Measurements from ENCODE around the gene MED7.
"Not testable (repeated sequence)": the region's sequence is repeated elsewhere in the genome, so short reads cannot be mapped to it uniquely, and the experiment has no call there.

MED7 gene, protein sequence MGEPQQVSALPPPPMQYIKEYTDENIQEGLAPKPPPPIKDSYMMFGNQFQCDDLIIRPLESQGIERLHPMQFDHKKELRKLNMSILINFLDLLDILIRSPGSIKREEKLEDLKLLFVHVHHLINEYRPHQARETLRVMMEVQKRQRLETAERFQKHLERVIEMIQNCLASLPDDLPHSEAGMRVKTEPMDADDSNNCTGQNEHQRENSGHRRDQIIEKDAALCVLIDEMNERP

DNA sequence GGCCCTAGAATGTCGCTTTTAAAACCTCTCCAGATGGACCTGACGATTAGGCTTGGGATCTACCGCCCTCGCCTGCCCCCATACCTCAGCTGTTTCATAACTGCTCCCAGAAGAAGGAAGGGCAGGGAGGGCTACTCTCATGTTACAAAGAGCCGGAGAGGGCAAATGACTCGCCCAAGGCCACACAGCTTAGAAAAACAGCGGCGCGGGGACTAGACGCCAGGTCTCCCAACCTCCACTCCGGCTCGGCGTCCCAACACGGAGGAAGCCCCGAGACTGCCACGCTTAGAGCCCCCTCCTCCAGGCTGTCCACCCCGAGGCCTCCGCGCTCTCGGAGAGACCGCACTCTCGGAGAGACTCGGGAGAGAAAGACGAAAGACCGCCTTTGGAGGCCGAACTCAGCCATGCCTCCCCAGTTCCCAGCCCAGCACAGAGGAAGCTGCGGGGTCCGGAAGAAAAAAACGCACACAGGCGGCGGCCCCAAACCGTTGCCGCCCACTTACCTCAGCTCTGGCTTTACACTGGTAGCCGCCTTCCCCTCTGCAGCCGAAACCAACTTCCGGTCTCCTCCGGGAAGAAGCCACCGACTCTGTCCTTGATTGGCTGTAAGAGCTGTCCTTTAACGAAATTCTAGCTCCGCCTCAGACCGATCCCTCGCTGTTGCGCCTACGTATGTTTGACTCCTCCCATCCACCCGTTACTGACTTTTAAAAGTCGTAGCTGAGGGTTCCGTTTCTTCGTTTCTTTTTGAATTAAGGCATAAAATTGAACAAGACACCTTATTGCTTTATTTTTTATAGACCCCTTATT is at the start of gene MED7:
Gene MED7 (minus strand): TSS at position 549 of the 810 bp plus-strand sequence. CDS start 3,434 bp downstream, outside the sequence.
- peak; percentile 100 for DNase-seq (ENCODE audit: low read depth in 2 of 2)
- H3K4me3 ChIP-seq (replicated peaks in 1 of 2; ENCODE audit: low read depth in 2 of 2, low read length in 2 of 2) = peak within 1 kb of the TSS; percentile 91 to 98
- TF ChIP-seq, protein P1, sequence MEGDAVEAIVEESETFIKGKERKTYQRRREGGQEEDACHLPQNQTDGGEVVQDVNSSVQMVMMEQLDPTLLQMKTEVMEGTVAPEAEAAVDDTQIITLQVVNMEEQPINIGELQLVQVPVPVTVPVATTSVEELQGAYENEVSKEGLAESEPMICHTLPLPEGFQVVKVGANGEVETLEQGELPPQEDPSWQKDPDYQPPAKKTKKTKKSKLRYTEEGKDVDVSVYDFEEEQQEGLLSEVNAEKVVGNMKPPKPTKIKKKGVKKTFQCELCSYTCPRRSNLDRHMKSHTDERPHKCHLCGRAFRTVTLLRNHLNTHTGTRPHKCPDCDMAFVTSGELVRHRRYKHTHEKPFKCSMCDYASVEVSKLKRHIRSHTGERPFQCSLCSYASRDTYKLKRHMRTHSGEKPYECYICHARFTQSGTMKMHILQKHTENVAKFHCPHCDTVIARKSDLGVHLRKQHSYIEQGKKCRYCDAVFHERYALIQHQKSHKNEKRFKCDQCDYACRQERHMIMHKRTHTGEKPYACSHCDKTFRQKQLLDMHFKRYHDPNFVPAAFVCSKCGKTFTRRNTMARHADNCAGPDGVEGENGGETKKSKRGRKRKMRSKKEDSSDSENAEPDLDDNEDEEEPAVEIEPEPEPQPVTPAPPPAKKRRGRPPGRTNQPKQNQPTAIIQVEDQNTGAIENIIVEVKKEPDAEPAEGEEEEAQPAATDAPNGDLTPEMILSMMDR (IDR thresholded peaks at IDR 0.05; ENCODE audit: low read depth, low read length) = no peak

DNA sequence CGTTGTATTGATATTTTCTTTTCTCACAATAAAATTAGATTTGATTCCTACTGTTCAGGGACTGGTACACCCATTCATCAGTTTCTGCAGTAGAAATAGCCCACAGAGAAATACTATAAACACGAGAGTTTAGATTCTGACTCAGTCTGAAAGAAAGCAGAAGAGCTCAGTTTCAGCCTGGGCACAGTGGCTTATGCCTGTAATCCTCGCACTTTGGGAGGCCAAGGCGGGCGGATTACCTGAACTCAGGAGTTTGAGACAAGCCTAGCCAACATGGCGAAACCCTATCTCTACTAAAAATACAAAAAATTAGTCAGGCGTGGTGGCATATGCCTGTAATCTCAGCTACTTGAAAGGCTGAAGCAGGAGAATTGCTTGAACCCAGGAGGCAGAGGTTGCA is 46.6 kb upstream of the MED7 start:
- no peak for DNase-seq (ENCODE audit: low read depth in 2 of 2)
- H3K4me3 ChIP-seq (replicated peaks in 1 of 2; ENCODE audit: low read depth in 2 of 2, low read length in 2 of 2) = no peak overlapping the region
- TF ChIP-seq, protein P1 (IDR thresholded peaks at IDR 0.05; ENCODE audit: low read depth, low read length) = no peak

DNA sequence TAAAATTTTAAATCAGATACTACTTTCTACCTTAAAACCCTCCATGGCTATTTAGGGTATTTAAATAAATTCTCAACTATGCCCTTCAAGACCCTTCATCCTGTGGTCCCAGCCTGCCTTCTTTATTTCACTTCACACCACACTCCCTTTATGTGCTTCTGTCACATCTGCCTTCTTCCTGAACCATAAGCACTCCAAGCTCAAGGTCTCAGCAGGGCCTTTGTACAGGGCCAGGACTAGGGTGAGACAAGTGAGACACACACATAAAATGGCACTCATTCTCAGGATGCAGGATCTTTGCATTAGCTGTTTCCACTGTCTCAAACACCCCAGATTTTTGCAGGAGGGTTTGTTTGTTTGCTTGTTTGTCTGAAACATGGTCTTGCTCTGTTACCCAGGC is 45.6 kb upstream of the MED7 start:
- no peak for DNase-seq (ENCODE audit: low read depth in 2 of 2)
- TF ChIP-seq, protein P1 (IDR thresholded peaks at IDR 0.05; ENCODE audit: low read depth, low read length) = no peak
- H3K4me3 ChIP-seq (replicated peaks in 1 of 2; ENCODE audit: low read depth in 2 of 2, low read length in 2 of 2) = no peak overlapping the region

DNA sequence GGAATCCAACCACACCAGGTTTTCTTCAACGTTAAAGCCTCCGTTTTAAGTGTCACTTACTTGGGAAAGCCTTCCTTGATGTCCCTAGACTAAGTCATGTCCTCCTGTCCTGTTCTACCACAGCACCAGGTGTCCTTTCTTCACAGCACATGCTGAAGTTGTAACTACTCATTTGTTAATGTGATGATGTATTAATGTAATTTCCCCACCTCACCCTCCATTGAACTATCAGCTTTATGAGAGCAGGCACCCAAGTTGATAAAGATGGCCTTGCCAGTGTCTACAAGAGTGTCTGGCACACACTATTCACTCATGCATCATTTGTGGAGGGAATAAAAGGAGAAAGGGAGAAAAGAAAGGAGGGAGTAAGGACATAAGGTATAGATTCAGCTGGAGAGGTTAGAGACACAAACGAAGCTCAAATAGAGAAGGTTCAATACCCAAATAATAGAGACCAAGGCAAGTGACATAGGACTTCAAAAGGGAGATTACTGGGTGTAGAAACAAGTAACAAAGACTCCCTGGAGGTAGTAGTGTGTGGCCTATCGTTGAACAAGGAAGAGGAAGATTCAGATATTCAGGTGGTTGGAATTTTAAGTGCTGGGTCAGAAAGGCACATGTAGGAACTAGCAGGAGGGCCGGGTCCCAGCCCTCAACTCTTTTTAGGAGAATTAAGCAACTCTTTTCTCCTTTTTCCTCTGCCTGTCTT is 44.5 kb upstream of the MED7 start:
- TF ChIP-seq, protein P1 (IDR thresholded peaks at IDR 0.05; ENCODE audit: low read depth, low read length) = no peak
- H3K4me3 ChIP-seq (replicated peaks in 1 of 2; ENCODE audit: low read depth in 2 of 2, low read length in 2 of 2) = no peak overlapping the region
- DNase-seq (ENCODE audit: low read depth in 2 of 2) = no peak

DNA sequence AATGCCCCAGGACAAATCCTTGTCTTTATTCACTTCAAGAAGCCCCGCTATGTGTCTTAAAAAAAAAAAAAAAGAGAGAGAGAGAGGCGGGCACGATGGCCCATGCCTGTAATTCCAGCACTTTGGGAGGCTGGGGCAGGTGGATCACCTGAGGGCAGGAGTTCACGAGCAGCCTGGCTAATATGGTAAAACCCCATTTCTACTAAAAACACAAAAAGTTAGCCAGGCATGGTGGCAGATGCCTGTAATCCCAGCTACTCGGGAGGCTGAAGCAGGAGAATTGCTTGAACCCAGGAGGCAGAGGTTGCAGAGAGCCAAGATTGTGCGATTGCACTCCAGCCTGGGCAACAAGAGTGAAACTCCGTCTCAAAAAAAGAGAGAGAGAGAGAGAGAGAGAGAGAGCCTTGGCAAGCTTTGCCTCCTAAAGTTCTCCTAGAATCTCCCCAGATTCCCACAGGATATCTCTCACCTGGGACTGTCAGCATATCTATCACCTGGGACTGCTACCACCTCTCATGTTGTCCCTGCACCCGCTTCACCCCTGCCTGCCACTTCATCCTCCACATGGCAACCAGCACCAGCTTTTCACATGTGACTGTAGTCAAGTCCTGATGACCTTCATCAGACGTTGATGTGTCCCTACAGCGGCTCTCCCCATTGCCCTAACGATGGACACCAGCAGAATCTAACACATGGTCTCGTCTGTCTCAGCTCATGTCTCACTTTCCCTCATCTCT is 43.8 kb upstream of the MED7 start:
- TF ChIP-seq, protein P1 (IDR thresholded peaks at IDR 0.05; ENCODE audit: low read depth, low read length) = no peak
- DNase-seq (ENCODE audit: low read depth in 2 of 2) = no peak
- H3K4me3 ChIP-seq (replicated peaks in 1 of 2; ENCODE audit: low read depth in 2 of 2, low read length in 2 of 2) = no peak overlapping the region

DNA sequence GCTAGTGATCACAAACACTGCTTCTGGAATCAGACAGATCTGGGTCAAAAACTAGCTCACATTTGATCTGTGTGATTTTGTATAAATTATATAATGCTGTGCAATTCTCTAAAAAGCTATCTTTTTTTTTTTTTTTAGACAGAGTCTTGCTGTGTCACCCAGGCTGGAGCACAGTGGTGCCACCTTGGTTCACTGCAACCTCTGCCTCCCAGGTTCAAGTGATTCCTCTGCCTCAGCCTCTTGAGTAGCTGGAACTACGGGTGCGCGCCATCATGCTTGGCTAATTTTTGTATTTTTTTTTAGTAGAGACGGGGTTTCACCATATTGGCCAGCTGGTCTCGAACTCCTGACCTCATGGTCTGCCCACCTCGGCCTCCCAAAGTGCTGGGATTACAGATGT is 42.5 kb upstream of the MED7 start:
- DNase-seq (ENCODE audit: low read depth in 2 of 2); H3K4me3 ChIP-seq (replicated peaks in 1 of 2; ENCODE audit: low read depth in 2 of 2, low read length in 2 of 2): not testable (repeated sequence)

Data from cardiac fibroblast (primary cell).